HPDE6-E6E7 (cell line): ENCODE results near the gene PGBD5.
A peak's percentile ranks its signal among the peaks of the same experiment; 100 is the strongest.

Experiments
- DNase-seq: peaks from one replicate; pipeline ENCODE4 v3.0.0; 2011; ENCODE audit warnings: missing footprints; ENCODE audit errors: extremely low spot score

Gene PGBD5

GRCh38 chr1:230350208-230350921 is 75.8 kb downstream of the PGBD5 start:
- no peak for DNase-seq

DNA sequence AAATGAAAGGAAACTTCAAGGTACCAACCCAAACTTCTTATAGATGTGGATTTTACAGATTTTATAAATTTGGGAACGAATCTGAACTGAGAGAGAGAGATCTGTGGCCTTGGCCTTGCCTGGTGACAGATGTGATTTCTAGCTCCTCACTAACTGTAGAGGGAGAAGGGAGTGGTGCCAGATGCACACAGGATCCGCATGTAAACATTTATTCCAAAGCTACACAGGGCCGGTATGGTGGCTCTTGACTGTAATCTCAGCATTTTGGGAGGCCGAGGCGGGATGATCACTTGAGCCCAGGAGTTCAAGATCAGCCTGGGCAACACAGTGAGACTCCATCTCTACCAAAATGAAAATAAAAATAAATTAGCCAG is 77.1 kb downstream of the PGBD5 start:
- DNase-seq = no peak

DNA sequence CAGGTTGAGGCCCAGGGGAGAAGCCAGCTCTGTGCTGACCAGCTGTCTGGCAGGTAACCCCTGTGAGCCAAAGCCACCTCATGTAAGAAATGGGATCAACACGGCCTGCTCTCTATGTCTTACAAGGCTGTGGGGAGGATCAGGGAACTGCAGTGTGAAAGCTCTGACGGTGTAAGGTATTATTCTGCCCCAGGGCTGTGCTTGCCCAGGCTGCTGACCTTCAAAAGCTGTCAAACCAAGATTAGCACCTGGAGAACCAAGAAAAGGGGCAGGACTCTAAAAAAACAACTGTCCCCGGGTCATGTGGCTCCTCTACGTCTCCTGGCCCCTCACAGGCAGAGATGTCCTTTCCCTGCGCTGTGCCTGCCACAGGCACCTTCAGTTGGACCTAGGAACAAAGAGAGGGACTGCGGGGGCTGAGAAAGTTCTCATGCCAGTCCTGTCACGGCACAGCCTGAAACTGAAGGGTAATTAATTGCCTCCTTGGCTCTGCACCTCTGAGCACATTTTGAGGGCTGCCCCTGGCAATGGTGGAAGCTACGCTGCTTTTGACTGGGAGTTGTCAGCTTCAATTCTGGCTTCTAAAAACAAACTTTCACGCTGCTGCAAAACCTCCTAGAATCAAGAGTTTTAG is 77.6 kb downstream of the PGBD5 start:
- no peak for DNase-seq

DNA sequence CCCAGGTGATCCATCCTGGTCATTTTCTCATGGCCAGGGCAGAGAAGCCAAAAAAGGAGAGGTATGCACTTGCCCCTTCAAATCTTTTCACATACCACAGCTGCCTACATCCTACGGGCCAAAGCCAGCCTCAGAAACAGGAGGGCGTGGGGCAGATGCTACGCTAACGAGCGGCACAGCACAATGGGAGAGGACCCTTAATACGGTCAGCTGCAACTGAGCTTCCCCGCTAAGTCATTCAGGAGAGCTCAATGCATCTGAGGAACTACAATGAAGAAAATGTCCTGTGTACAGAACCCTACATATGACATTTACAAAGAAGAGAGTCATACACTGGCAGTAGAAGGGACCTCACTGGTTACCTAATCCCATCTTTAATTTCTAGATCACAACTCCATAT is 78.2 kb downstream of the PGBD5 start:
- DNase-seq = no peak

GRCh38 chr1:230345139-230345885 is 80.8 kb downstream of the PGBD5 start:
- no peak for DNase-seq

- DNase-seq = no peak
Observed at GRCh38 chr1:230342699-230343098, 83.4 kb downstream of the PGBD5 start.

DNA sequence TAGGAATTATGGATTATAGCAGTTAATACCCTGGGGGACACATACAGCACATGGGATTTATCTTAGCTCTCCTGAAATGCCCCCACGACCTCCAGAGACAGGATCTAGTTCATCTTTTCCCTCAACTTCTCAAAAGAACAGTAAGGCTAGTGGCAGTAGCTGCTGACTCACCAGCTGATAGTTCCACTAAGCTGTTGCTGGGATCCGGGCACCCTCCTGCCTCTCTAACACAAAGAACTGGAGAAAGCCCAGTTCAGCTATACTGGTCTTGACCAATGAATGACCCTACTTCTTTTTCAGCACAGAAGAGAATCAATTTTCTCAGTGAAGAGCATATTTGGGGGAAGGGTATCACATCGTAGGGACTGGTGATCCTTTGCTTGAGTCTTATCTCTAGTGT is 84.1 kb downstream of the PGBD5 start:
- DNase-seq = no peak

DNA sequence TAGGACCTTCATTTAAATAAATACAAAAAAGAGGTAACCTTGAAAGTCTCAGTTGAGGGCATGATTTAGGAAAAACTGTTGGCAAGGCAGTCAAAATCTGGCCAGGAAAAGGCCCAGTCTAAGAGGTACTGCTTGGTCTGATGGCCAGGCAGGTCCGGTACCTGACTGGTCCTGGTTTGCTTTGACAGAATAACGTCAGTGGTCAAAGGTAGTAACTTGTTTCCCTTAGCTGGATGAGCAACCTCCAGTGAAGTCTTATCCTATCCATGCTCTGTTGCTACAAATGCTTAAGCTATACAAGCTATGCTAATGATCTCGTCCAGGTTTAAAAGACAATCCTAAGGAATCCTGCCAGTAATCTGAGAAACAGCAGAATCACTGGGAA is 85.0 kb downstream of the PGBD5 start:
- no peak for DNase-seq

DNA sequence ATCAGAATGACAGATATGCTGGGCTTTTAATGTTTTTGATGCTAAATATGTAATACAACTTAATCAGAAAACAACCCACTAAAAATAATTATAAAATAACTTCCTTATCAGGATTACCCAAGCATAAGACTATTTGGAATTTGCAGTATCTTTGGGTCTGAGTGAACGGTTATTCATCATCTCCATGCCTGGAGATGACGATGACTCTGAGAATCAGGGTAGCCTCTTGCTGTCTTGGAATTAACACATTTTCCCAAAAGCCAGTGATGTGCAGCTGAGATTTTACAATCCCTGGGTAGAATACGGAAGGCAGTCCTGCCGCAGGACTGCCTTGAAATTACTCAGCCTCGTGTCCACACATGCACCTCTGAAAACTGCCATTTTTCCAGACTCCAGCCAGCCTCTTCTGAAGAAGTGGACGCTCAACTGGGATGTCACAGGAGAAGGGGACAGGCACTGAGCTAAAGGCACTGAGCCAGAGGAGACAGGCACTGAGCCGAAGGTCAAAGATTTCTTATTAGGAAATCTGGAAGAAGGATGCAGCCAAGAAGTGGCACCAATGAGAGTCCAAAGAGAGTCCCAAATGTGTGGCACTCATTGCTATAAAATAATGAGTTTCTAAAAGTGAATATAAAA is 85.5 kb downstream of the PGBD5 start:
- no peak for DNase-seq

GRCh38 chr1:230339033-230339432 is 87.1 kb downstream of the PGBD5 start:
- DNase-seq = no peak

DNA sequence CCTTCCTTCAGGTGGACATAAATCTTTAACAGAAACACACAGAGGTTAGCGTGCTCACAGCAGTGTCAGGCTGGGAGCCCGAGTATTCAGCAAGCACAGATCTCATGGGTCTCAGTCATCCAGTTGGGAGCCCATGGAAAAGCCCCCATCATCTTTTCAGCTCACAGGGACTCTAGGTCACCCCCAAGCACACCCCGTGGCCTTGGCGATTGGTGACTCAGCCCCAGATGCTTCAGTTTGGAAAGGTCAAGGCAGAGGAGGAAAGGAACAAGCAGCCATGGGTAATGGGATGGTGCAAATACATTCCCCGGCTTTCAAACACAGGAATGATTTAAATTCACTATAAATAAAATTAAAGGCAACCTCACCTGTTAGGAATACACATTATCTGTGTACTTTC is 88.9 kb downstream of the PGBD5 start:
- DNase-seq = no peak

DNA sequence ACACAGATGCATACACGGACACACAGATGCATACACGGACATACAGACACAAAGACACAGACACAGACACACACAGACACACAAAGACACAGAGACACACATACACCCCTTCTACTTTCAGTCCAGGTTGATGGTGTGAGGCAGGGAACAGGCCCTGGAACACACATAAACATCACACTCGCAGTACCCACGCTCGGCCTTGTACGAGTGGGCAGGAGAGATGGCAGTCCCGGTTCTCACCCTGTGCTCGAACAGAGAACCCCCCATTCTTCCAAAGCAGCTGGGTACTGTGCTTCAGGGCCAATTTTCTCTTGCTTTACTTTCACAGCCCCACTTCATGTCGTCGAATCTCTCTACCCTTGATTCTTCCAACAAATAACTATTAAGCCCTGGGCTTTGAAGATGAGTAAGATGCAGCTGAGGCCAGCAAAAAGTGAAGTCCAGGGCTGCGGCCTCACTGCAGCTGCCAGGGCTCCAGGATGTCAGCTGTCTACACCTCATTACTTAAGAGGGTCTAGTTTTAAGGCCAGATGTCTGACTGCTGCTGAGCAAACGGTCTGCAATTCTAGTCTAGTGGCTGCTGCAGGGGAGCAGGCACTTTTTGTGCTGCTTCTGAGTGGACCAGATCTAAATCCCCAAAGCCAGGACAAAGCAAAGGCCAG is 90.1 kb downstream of the PGBD5 start:
- no peak for DNase-seq

DNA sequence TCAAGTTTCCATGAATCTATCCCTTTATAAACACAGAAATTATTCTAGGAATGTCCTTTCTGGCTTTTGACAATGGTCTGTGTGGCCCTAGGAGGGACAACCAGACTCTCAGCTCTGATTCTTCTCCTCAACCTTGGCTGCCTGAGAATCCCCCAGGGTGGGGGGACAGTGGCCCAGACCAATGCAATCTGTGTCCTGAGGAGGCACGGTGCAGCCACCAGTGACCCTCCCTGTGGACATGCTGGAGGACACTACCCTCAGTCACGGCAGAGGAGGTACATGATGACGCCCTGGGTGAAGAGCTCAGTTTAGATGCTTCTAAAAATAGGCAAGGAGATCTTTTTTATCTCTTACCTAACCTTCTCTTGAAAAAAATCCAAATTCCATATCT is 91.7 kb downstream of the PGBD5 start:
- DNase-seq = no peak

DNA sequence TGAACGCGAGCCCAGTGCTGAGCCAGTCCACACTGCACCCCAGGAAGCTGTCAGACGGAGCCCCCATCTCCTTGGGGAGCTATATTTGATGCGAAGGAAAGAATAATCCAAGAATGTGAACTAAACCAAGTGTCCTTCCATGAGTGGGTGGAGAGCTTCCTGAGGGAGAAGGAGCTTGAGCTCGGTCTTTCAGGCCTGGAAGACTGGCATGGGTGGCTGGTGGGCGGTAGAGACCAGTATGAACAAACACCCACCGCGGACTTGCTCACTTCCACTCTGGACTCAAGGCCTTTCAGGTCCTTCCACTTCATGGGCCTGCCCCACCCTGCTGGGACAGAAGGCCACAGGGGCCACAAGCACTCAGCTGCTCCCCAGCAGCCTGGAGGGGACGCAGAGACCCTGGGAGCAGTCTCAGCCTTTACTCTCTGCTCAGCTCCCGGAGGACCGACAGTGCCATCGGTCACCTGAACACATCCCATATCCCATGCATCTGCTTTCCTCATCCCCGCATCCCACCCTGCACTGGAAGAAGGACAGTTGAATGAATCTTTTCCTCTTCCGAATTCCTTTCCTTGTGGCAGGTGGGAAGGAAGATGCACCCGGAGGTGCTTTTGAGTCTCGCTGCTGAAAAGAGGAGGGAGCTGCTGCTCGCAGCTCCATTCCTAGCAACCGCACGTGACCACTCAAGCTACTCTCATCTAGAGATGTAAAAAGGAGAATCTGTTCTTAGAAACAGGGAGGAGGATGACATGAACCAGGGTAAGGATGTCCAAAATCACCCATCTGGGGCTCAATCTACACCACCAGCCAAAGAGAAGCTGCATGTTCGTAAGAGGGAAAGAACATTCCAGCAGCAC is 92.3 kb downstream of the PGBD5 start:
- no peak for DNase-seq

GRCh38 chr1:230332575-230333066 is 93.5 kb downstream of the PGBD5 start:
- DNase-seq = no peak

DNA sequence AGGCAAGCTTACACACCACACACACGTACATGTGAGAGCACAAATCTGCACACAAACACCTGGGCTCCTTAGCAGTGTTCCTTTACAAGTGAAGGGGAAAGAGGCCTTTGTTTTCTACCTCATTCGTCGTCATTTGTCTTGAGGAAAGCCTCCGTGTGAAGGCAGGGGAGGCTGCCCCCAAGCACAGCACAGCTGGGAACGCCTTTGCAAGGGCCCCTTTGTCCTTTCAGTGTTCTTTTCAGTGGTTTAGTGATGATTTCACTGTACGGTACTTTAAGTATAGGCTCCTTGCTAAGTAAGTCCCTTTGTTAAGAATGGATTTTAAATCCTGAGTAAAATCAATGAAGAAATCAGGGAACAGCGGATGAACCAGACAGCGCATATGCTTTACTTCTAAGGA is 94.1 kb downstream of the PGBD5 start:
- no peak for DNase-seq

DNA sequence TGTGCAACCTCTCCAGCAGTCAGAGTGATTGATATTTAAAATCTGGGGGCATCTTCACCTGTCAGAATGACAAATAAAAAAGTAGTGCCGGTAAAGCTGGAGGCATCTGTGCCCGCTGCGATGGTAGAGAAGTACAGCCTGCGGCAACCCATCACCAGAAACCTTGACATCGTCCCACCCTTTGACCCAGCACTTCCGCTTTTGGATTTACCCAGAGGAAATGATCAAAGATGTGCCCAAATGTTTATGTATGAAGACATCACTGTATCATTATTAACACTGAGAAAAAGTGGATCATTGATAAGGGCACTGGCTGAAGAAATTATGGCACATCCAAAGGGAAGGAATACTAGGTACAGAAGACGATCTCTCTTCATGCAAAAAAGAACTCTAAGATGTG is 96.0 kb downstream of the PGBD5 start:
- no peak for DNase-seq

- DNase-seq = peak; percentile 57
Observed at GRCh38 chr1:230328342-230329015, 97.7 kb downstream of the PGBD5 start.

DNA sequence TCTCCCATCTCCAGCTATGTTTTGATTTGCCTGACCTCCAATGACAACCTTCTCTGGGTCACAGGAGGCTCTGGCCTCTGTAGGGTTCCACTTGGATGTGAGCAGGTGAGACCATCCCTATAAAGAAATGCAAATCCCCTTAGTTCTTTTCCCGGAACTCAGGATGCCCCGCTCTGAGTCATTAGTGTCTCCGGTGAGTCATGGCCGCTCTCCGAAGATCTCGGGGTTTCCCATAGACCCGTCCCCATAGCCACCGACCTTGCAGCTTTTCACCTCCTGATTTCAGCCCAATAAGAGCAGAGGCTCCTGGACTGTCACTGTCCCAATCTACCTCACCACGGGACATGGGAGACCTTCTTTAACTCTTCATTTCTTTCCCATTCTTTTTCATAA is 98.2 kb downstream of the PGBD5 start:
- DNase-seq = peak; percentile 81
